Measurements from ENCODE around the gene RNASE11.

RNASE11 gene

DNA sequence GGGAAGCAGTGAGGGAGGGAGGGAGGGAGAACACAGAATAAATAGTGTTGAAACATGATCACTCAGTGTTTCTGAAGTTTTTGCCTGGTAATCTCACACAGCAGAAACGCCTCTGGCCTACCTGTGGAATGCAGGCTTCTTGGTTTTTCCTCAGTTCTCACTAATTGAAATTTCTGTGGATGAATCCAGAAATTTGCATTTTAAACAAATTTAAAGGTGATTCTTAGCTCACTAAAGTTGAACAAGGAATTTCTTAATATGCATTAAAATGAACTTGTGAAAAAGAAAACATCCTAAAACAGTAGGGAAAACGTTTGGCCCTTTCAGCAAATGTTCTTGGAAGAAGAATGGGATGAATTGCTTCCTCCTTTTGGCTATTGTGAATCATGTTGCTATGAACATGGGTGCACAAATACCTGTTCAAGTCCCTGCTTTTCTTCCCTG is 28.3 kb downstream of the RNASE11 start:
- Histone ChIP-seq H3K79me1 (ENCODE audit: low read length) (no peaks in the 10 kb centered on the region), H3K4me3 (ENCODE audit: low read depth, low read length) (no peak overlapping the region), H3K79me2 (ENCODE audit: control insufficient read depth, insufficient read depth, low read length, poor library complexity) (no peaks in the 10 kb centered on the region), H2BK12ac (ENCODE audit: low read length) (no peak overlapping the region), H2BK5ac (ENCODE audit: low read depth, low read length, poor library complexity) (no peak overlapping the region), H4K12ac (ENCODE audit: low read depth, low read length) (no peak overlapping the region), H4K8ac (ENCODE audit: low read depth, low read length) (no peak overlapping the region), H4K91ac (ENCODE audit: low read depth, low read length) (no peak overlapping the region), H3K23ac (ENCODE audit: low read length) (no peak overlapping the region), H3K18ac (ENCODE audit: low read length) (no peak overlapping the region), H3K4me1 (ENCODE audit: control insufficient read depth in 1 of 2, insufficient read depth in 2 of 2, low read length in 2 of 2) (peaks cover 0 to under 1% of the 10 kb centered on the region in 2 experiments), H3K27ac (ENCODE audit: low read depth, low read length) (no peak overlapping the region), H3K9me3 (ENCODE audit: insufficient read depth, low read depth, low read length) (no peaks in the 10 kb centered on the region), H3K4ac (ENCODE audit: low read depth, low read length) (no peak overlapping the region), H3K14ac (ENCODE audit: low read length) (no peak overlapping the region), H3K36me3 (ENCODE audit: control insufficient read depth in 1 of 2, insufficient read depth in 2 of 2, low read length in 2 of 2) (no peaks in the 10 kb centered on the region), H2AFZ (ENCODE audit: insufficient read depth, low read length, poor library complexity) (no peak overlapping the region), H3K4me2 (ENCODE audit: low read length) (no peak overlapping the region), H2BK120ac (ENCODE audit: insufficient read depth, low read length, poor library complexity) (no peak overlapping the region), H2AK5ac (ENCODE audit: low read length) (no peak overlapping the region), H3K9ac (ENCODE audit: low read length) (no peak overlapping the region), H3K27me3 (ENCODE audit: insufficient read depth, low read length) (no peaks in the 10 kb centered on the region)
- WGBS (ENCODE audit: extremely low coverage, insufficient coverage, insufficient read length) = no CpG with 5 or more reads among the region's 2 CpGs
- DNase-seq = no peak

DNA sequence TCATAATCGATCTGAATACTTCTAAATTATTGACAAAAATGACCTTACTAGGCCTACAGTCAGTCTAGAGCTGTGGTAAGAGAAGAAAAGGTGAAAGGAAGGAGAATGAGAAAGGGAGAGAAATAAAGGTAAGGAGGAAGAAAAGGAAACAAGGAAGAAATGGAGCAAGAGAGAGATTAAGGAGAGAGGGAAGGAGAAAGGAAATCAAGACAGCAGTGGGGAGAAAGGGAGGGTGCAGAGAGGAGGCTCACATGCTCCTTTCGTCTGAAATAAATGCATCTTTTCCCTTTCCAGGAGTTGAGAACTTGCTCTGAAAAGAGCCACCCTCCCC is 30.6 kb downstream of the RNASE11 start:
- no peak overlapping the region for H2AK5ac ChIP-seq (ENCODE audit: low read length)

DNA sequence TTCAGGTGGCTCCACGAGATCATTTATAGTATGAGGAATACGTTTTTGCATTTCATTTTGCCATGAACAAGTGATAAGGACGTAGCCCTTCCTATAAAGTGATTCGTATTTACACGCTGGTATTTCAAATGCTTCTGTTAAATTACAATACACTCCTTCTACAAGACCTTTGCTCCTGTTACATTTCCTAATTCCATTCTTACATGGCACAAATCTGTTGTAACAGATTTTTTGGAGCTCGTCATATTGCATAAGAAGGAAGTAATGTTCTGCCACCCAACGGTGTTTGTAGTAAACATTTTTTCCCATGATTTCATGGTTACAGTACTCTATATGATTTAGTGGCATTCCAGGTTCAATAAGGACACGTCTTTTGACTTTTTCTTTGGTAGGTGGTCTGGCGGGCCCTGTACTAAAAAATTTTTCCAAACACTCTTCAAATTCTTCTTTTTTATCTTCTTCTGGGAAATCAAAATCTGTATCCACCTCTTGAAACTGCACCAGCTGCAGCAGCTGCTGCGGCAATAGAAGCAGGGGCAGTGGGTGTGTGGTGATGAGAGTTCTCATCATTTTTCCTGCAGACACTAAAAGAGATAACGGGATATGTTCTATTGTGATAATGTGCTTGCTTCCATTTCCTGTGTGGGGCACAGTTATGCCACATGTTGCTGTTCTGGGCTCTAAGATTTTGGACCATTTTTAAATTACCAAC is 31.1 kb downstream of the RNASE11 start:
- Histone ChIP-seq H3K4me1 (ENCODE audit: control insufficient read depth in 1 of 2, insufficient read depth in 2 of 2, low read length in 2 of 2) (no peaks in the 10 kb centered on the region), H2BK5ac (ENCODE audit: low read depth, low read length, poor library complexity) (no peak overlapping the region), H3K14ac (ENCODE audit: low read length) (no peak overlapping the region), H3K18ac (ENCODE audit: low read length) (no peak overlapping the region), H4K8ac (ENCODE audit: low read depth, low read length) (no peak overlapping the region), H3K9me3 (ENCODE audit: insufficient read depth, low read depth, low read length) (no peaks in the 10 kb centered on the region), H2BK12ac (ENCODE audit: low read length) (no peak overlapping the region), H3K23ac (ENCODE audit: low read length) (no peak overlapping the region), H3K27ac (ENCODE audit: low read depth, low read length) (no peak overlapping the region), H3K36me3 (ENCODE audit: control insufficient read depth in 1 of 2, insufficient read depth in 2 of 2, low read length in 2 of 2) (no peaks in the 10 kb centered on the region), H3K79me2 (ENCODE audit: control insufficient read depth, insufficient read depth, low read length, poor library complexity) (no peaks in the 10 kb centered on the region), H3K9ac (ENCODE audit: low read length) (no peak overlapping the region), H4K12ac (ENCODE audit: low read depth, low read length) (no peak overlapping the region), H2BK120ac (ENCODE audit: insufficient read depth, low read length, poor library complexity) (no peak overlapping the region), H3K27me3 (ENCODE audit: insufficient read depth, low read length) (no peaks in the 10 kb centered on the region), H3K4ac (ENCODE audit: low read depth, low read length) (no peak overlapping the region), H3K79me1 (ENCODE audit: low read length) (no peaks in the 10 kb centered on the region), H3K4me2 (ENCODE audit: low read length) (no peak overlapping the region), H2AFZ (ENCODE audit: insufficient read depth, low read length, poor library complexity) (no peak overlapping the region), H3K4me3 (ENCODE audit: low read depth, low read length) (no peak overlapping the region), H4K91ac (ENCODE audit: low read depth, low read length) (no peak overlapping the region), H2AK5ac (ENCODE audit: low read length) (no peak overlapping the region)
- no CpG with 5 or more reads among the region's 11 CpGs for WGBS (ENCODE audit: extremely low coverage, insufficient coverage, insufficient read length)
- peak in 1 of 2 donors; percentile 9 for DNase-seq

More for the DNA sequence above, 30.6 kb downstream of the RNASE11 start:
- Histone ChIP-seq H4K8ac (ENCODE audit: low read depth, low read length) (no peak overlapping the region), H2BK120ac (ENCODE audit: insufficient read depth, low read length, poor library complexity) (no peak overlapping the region), H3K14ac (ENCODE audit: low read length) (no peak overlapping the region), H3K23ac (ENCODE audit: low read length) (no peak overlapping the region), H3K9me3 (ENCODE audit: insufficient read depth, low read depth, low read length) (no peaks in the 10 kb centered on the region), H2AFZ (ENCODE audit: insufficient read depth, low read length, poor library complexity) (no peak overlapping the region), H3K27me3 (ENCODE audit: insufficient read depth, low read length) (no peaks in the 10 kb centered on the region), H4K91ac (ENCODE audit: low read depth, low read length) (no peak overlapping the region), H3K4me1 (ENCODE audit: control insufficient read depth in 1 of 2, insufficient read depth in 2 of 2, low read length in 2 of 2) (no peaks in the 10 kb centered on the region), H3K79me2 (ENCODE audit: control insufficient read depth, insufficient read depth, low read length, poor library complexity) (no peaks in the 10 kb centered on the region), H3K27ac (ENCODE audit: low read depth, low read length) (no peak overlapping the region), H3K4me2 (ENCODE audit: low read length) (no peak overlapping the region), H4K12ac (ENCODE audit: low read depth, low read length) (no peak overlapping the region), H3K36me3 (ENCODE audit: control insufficient read depth in 1 of 2, insufficient read depth in 2 of 2, low read length in 2 of 2) (no peaks in the 10 kb centered on the region), H3K4me3 (ENCODE audit: low read depth, low read length) (no peak overlapping the region), H2BK5ac (ENCODE audit: low read depth, low read length, poor library complexity) (no peak overlapping the region), H3K9ac (ENCODE audit: low read length) (no peak overlapping the region), H3K18ac (ENCODE audit: low read length) (no peak overlapping the region), H2BK12ac (ENCODE audit: low read length) (no peak overlapping the region), H3K79me1 (ENCODE audit: low read length) (no peaks in the 10 kb centered on the region), H3K4ac (ENCODE audit: low read depth, low read length) (no peak overlapping the region)
- DNase-seq = no peak
- no CpG with 5 or more reads among the region's 2 CpGs for WGBS (ENCODE audit: extremely low coverage, insufficient coverage, insufficient read length)

DNA sequence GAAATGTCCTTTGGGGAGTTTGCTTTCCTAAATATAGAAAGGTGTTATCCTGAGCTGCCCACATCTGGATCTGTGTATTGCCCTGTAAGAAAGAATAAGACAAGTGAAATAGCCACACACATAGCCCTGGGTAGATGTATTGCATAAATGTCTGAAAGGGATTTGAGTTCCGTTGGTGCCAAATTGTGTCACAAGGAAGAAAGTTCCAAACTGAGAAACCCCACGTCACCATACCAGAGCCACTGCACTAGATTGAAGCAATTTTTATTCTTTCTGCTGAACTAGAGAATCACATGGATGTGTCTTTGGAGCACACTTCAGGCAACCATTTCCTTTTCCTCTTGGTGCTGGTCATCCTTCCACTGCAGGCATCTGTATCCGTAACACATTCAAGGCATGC is 32.0 kb downstream of the RNASE11 start:
- H2AFZ ChIP-seq (ENCODE audit: insufficient read depth, low read length, poor library complexity) = no peak overlapping the region
- H3K9me3 ChIP-seq (ENCODE audit: insufficient read depth, low read depth, low read length) = no peaks in the 10 kb centered on the region
- no peak overlapping the region for H3K27ac ChIP-seq (ENCODE audit: low read depth, low read length)
- no peak overlapping the region for H2BK12ac ChIP-seq (ENCODE audit: low read length)
- no peak overlapping the region for H3K18ac ChIP-seq (ENCODE audit: low read length)
- no CpG with 5 or more reads among the region's 3 CpGs for WGBS (ENCODE audit: extremely low coverage, insufficient coverage, insufficient read length)
- no peaks in the 10 kb centered on the region for H3K27me3 ChIP-seq (ENCODE audit: insufficient read depth, low read length)
- H3K14ac ChIP-seq (ENCODE audit: low read length) = no peak overlapping the region
- DNase-seq = no peak
- H4K8ac ChIP-seq (ENCODE audit: low read depth, low read length) = no peak overlapping the region
- no peak overlapping the region for H3K23ac ChIP-seq (ENCODE audit: low read length)
- H3K9ac ChIP-seq (ENCODE audit: low read length) = no peak overlapping the region
- no peak overlapping the region for H2AK5ac ChIP-seq (ENCODE audit: low read length)
- H4K12ac ChIP-seq (ENCODE audit: low read depth, low read length) = no peak overlapping the region
- no peak overlapping the region for H3K4me2 ChIP-seq (ENCODE audit: low read length)
- no peaks in the 10 kb centered on the region for H3K36me3 ChIP-seq (ENCODE audit: control insufficient read depth in 1 of 2, insufficient read depth in 2 of 2, low read length in 2 of 2)
- no peak overlapping the region for H4K91ac ChIP-seq (ENCODE audit: low read depth, low read length)
- H2BK5ac ChIP-seq (ENCODE audit: low read depth, low read length, poor library complexity) = no peak overlapping the region
- no peak overlapping the region for H3K4ac ChIP-seq (ENCODE audit: low read depth, low read length)
- H3K4me1 ChIP-seq (ENCODE audit: control insufficient read depth in 1 of 2, insufficient read depth in 2 of 2, low read length in 2 of 2) = no peaks in the 10 kb centered on the region
- H3K4me3 ChIP-seq (ENCODE audit: low read depth, low read length) = no peak overlapping the region
- no peaks in the 10 kb centered on the region for H3K79me2 ChIP-seq (ENCODE audit: control insufficient read depth, insufficient read depth, low read length, poor library complexity)
- no peaks in the 10 kb centered on the region for H3K79me1 ChIP-seq (ENCODE audit: low read length)
- no peak overlapping the region for H2BK120ac ChIP-seq (ENCODE audit: insufficient read depth, low read length, poor library complexity)
